Measurements from ENCODE around the gene RBM14.

RBM14 gene

GRCh38 chr11:66612458-66612857 lies 4.0 kb upstream of the RBM14 start:
- no peak overlapping the region for H3K4me3 ChIP-seq (ENCODE audit: control insufficient read depth, low read depth, low read length)
- TF ChIP-seq, protein P1, sequence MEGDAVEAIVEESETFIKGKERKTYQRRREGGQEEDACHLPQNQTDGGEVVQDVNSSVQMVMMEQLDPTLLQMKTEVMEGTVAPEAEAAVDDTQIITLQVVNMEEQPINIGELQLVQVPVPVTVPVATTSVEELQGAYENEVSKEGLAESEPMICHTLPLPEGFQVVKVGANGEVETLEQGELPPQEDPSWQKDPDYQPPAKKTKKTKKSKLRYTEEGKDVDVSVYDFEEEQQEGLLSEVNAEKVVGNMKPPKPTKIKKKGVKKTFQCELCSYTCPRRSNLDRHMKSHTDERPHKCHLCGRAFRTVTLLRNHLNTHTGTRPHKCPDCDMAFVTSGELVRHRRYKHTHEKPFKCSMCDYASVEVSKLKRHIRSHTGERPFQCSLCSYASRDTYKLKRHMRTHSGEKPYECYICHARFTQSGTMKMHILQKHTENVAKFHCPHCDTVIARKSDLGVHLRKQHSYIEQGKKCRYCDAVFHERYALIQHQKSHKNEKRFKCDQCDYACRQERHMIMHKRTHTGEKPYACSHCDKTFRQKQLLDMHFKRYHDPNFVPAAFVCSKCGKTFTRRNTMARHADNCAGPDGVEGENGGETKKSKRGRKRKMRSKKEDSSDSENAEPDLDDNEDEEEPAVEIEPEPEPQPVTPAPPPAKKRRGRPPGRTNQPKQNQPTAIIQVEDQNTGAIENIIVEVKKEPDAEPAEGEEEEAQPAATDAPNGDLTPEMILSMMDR (IDR thresholded peaks at IDR 0.05; ENCODE audit: control insufficient read depth, insufficient read depth, low read depth, low read length, missing control alignments), result no peak
- DNase-seq (ENCODE audit: low read depth), result no peak

- no peak overlapping the region for H3K4me3 ChIP-seq (ENCODE audit: control insufficient read depth, low read depth, low read length)
- no peak for DNase-seq (ENCODE audit: low read depth)
- TF ChIP-seq, protein P1 (IDR thresholded peaks at IDR 0.05; ENCODE audit: control insufficient read depth, insufficient read depth, low read depth, low read length, missing control alignments), result no peak
Measured at GRCh38 chr11:66614073-66614472, 2.4 kb upstream of the RBM14 start.

DNA sequence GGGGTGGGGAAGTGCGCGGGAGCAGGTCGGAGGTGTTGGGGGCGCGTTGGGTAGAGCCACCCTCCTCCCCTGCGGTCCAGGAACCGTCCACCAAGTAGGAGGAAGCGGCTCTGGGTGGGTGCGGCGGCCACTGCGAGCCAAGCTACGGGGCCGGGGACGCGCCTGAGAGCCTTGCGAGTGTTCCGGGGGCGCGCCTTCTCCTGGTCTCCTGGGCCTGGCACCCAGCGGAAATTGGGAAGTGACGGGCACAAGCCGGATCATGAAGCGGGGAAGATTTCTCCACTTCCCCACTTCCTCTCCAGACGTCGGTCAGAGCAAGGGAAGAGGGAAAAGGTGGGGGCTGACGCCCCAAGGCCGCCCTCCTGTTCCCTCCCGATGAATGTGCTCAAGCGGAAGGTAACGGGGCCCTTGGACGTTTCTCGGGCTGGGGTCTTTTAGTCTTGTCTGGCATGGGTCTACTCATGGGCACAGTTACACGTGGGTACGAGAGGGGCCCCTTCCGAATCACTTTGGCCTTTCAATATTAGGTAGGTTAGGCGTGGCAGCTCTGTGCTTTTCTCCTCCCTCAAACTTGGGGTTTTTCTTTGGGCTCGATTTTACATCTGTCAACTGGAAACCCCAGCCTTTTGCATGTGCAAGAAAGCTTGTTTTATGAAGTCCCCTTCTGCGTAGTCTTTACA lies 865 bp downstream of the RBM14 start:
- H3K4me3 ChIP-seq (ENCODE audit: control insufficient read depth, low read depth, low read length), result peak overlapping the region; percentile 88
- TF ChIP-seq, protein P1 (IDR thresholded peaks at IDR 0.05; ENCODE audit: control insufficient read depth, insufficient read depth, low read depth, low read length, missing control alignments), result no peak
- no peak for DNase-seq (ENCODE audit: low read depth)

DNA sequence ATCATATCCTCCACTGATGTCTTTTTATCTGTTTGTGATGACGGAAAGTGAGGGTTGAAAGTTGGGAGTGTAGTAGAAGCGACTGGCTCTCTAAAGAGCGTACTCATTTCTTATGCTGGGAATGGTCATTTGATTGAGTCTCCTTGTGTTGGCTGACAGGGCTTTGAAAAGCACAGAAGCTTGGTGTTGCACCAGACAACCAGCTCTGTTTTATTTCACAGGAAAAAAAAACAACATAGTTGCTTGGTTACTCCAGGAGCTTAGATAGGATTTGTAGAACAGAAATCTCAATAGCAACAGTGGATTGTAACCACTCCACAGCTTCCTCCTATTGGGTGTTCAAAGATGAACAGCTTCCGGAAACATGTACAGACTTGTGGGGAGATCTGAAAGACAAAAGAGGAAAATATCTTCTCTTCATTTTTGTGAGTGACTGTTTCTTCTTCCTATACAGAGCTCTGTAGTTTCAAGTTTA lies 2.7 kb downstream of the RBM14 start:
- no peak for DNase-seq (ENCODE audit: low read depth)
- TF ChIP-seq, protein P1 (IDR thresholded peaks at IDR 0.05; ENCODE audit: control insufficient read depth, insufficient read depth, low read depth, low read length, missing control alignments), result no peak
- peak overlapping the region; percentile 88 for H3K4me3 ChIP-seq (ENCODE audit: control insufficient read depth, low read depth, low read length)

GRCh38 chr11:66624450-66624849 lies 8.0 kb downstream of the RBM14 start:
- no peak overlapping the region for H3K4me3 ChIP-seq (ENCODE audit: control insufficient read depth, low read depth, low read length)
- no peak for DNase-seq (ENCODE audit: low read depth)
- TF ChIP-seq, protein P1 (IDR thresholded peaks at IDR 0.05; ENCODE audit: control insufficient read depth, insufficient read depth, low read depth, low read length, missing control alignments), result no peak

- TF ChIP-seq, protein P1 (IDR thresholded peaks at IDR 0.05; ENCODE audit: control insufficient read depth, insufficient read depth, low read depth, low read length, missing control alignments), result no peak
- H3K4me3 ChIP-seq (ENCODE audit: control insufficient read depth, low read depth, low read length), result no peak overlapping the region
Measured at GRCh38 chr11:66625041-66625751, 8.8 kb downstream of the RBM14 start.

More at GRCh38 chr11:66625041-66625751, 8.8 kb downstream of the RBM14 start:
- DNase-seq (ENCODE audit: low read depth), result no peak

Measured in AG09309 (cell line).